Kidney (tissue), 14 donors: ENCODE data around the gene CCSER2. TPM values are rescaled to one million over a fixed set of nuclear protein-coding genes. Genes with fewer than 3 reads are reported as not detected.

Source experiments
- DNase-seq, 5 donors: peaks; one replicate each; pipeline ENCODE4 v3.0.0-alpha.2; 2013 to 2020
- FAIRE-seq: peaks from 2 replicates; lab custom pipeline; 2012; peaks lifted over from hg19 to GRCh38; lab: Jason Lieb, UNC
- H3K27ac ChIP-seq, 2 donors: one replicate each; pipeline ENCODE4 v1.7.0; 2013; ENCODE audit warnings: low read depth in 2 of 2, low read length in 2 of 2, inconsistent platforms in 1 of 2
- H3K27me3 ChIP-seq: one replicate; pipeline ENCODE4 v1.7.1; 2013; ENCODE audit warnings: low read length, inconsistent platforms; ENCODE audit not compliant: control insufficient read depth, insufficient read depth
- H3K36me3 ChIP-seq, 3 donors: one replicate each; pipeline versions ENCODE4 v1.7.0 to v1.7.1; 2013; ENCODE audit warnings: low read length in 3 of 3, control low read depth in 1 of 3, inconsistent platforms in 1 of 3; ENCODE audit not compliant: insufficient read depth in 3 of 3, control insufficient read depth in 2 of 3
- H3K4me1 ChIP-seq, 3 donors: one replicate each; pipeline versions ENCODE4 v1.7.0 to v1.7.1; 2013; ENCODE audit warnings: low read length in 3 of 3, inconsistent platforms in 1 of 3, low read depth in 1 of 3; ENCODE audit not compliant: control insufficient read depth in 2 of 3, insufficient read depth in 2 of 3
- H3K4me3 ChIP-seq, 3 donors: one replicate each; pipeline versions ENCODE4 v1.7.0 to v1.8.1; 2013; ENCODE audit warnings: low read length in 3 of 3, control low read depth in 1 of 3, inconsistent platforms in 1 of 3
- H3K9ac ChIP-seq, 3 donors: one replicate each; pipeline versions ENCODE4 v1.7.0 to v1.7.1; 2013; ENCODE audit warnings: low read length in 3 of 3, control low read depth in 1 of 3, inconsistent platforms in 1 of 3
- H3K9me3 ChIP-seq, 3 donors: one replicate each; pipeline versions ENCODE4 v1.7.0 to v1.7.1; 2013; ENCODE audit warnings: low read length in 3 of 3, control low read depth in 1 of 3, inconsistent platforms in 1 of 3; ENCODE audit not compliant: control insufficient read depth in 2 of 3, insufficient read depth in 1 of 3
- intact Hi-C: fragments of 100-400 bp; cut with DNase I; formaldehyde crosslinking; loops from one replicate; pipeline ENCODE4 v1.11.1; 2022
- polyA plus RNA-seq: library from polyadenylated mRNA; stranded (reverse); fragments of 350-450 nt; fragmentation: Illumina TruSeq; extraction: RNeasy Lipid Tissue Mini Kit (QIAGEN cat#74804); gene quantifications from one replicate; pipeline ENCODE4 v1.2.3, GENCODE V29; 2014; ENCODE audit warnings: low read depth, low replicate concordance; ENCODE audit not compliant: insufficient read depth
- total RNA-seq: library from RNA; stranded (reverse); fragmentation: NEBNext Ultra II Directional; extraction: Animal tissue kit (Norgen Biotek cat#: 25700); gene quantifications from one replicate; pipeline ENCODE4 v1.2.1, GENCODE V29; 2021
- TF ChIP-seq, protein P1 (sequence below): IDR thresholded peaks from 3 replicates; pipeline ENCODE4 v1.5.1; 2012; ENCODE audit warnings: mild to moderate bottlenecking, moderate library complexity, borderline replicate concordance; ENCODE audit not compliant: insufficient read depth; ENCODE audit errors: extremely low read depth
- donor health status: control.
- donor health status: control.
- donor health status: control.
- donor health status: control.
- donor health status: control.
- donor health status: DM: yes; HTN: yes; CAD: no.
- donor health status: Normal renal cell carcinoma (clear cell type).

Gene CCSER2
- total and polyA plus RNA-seq, 2 donors from 2014 or later = 12.6 to 46.4 TPM

- H3K36me3 ChIP-seq = no peaks in the 10 kb centered on the region
- no peak overlapping the region for H3K27ac ChIP-seq
- no peaks in the 10 kb centered on the region for H3K9me3 ChIP-seq
- H3K27me3 ChIP-seq = no peaks in the 10 kb centered on the region
- no peak for FAIRE-seq
- no peak overlapping the region for H3K9ac ChIP-seq
- intact Hi-C loops = no loop called here
- peaks cover 0 to 5% (median 0%) of the 10 kb centered on the region in 3 donors for H3K4me1 ChIP-seq
- DNase-seq = no peak
- no peak overlapping the region for H3K4me3 ChIP-seq
- TF ChIP-seq, protein P1, sequence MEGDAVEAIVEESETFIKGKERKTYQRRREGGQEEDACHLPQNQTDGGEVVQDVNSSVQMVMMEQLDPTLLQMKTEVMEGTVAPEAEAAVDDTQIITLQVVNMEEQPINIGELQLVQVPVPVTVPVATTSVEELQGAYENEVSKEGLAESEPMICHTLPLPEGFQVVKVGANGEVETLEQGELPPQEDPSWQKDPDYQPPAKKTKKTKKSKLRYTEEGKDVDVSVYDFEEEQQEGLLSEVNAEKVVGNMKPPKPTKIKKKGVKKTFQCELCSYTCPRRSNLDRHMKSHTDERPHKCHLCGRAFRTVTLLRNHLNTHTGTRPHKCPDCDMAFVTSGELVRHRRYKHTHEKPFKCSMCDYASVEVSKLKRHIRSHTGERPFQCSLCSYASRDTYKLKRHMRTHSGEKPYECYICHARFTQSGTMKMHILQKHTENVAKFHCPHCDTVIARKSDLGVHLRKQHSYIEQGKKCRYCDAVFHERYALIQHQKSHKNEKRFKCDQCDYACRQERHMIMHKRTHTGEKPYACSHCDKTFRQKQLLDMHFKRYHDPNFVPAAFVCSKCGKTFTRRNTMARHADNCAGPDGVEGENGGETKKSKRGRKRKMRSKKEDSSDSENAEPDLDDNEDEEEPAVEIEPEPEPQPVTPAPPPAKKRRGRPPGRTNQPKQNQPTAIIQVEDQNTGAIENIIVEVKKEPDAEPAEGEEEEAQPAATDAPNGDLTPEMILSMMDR = no peak
These were observed 224.1 kb downstream of the CCSER2 start for GRCh38 chr10:84552478-84552877.

DNA sequence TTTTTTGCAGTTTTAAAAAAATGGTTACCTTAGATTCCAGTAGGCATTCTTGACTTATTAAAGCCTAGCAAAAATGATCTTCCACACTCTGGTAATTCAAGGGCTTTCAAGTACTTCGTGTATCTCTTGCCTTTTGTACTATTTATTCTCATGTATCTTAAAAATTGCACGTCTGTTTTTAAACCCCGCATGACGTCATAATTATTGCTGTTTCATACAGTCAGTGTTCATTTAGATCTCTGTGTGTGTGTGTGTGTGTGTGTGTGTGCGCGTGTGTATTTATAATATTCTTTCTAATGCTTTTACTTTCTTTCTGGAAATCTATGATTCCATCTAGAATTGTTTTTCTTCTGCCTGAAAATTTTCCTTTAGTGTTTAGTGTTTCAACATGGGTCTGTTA, 234.2 kb downstream of the CCSER2 start:
- TF ChIP-seq, protein P1 = no peak

DNA sequence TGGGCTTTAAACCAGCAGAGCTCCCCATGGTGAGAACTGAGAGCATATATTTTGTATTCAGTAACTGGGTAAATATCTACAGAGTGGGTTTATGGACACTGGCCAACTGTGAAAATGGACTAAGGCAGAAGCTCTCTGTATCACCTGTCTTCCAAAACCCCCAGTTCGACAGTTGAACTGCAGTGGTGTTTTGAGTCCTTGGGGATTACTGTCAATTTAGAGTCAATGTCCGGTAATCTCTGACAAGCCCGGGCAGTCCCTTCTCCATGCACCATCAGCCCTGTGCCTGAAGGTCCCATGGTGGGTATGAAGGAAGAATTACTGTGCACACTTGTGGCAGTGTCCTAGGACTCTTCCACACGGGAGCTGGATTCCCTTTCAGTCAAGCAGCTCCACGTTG, 235.0 kb downstream of the CCSER2 start:
- Histone ChIP-seq H3K4me3 (no peak overlapping the region), H3K4me1 (no peaks in the 10 kb centered on the region), H3K27me3 (no peaks in the 10 kb centered on the region), H3K36me3 (no peaks in the 10 kb centered on the region), H3K9me3 (no peaks in the 10 kb centered on the region), H3K27ac (no peak overlapping the region), H3K9ac (no peak overlapping the region)
- intact Hi-C loops = no loop called here
- FAIRE-seq (no peak), DNase-seq (no peak)
- TF ChIP-seq, protein P1 = no peak

More for the DNA sequence above, 234.2 kb downstream of the CCSER2 start:
- no peak for DNase-seq
- Histone ChIP-seq H3K4me1 (no peaks in the 10 kb centered on the region), H3K27ac (no peak overlapping the region), H3K9ac (no peak overlapping the region), H3K27me3 (no peaks in the 10 kb centered on the region), H3K9me3 (no peaks in the 10 kb centered on the region), H3K36me3 (no peaks in the 10 kb centered on the region), H3K4me3 (no peak overlapping the region)
- no peak for FAIRE-seq
- intact Hi-C loops = no loop called here

GRCh38 chr10:84563868-84564267, 235.5 kb downstream of the CCSER2 start:
- no peak overlapping the region for H3K4me3 ChIP-seq
- DNase-seq = no peak
- no peaks in the 10 kb centered on the region for H3K36me3 ChIP-seq
- no peaks in the 10 kb centered on the region for H3K27me3 ChIP-seq
- H3K27ac ChIP-seq = no peak overlapping the region
- H3K4me1 ChIP-seq = no peaks in the 10 kb centered on the region
- no peak overlapping the region for H3K9ac ChIP-seq
- H3K9me3 ChIP-seq = no peaks in the 10 kb centered on the region
- no peak for FAIRE-seq
- intact Hi-C loops = no loop called here
- TF ChIP-seq, protein P1 = no peak
